Spleen (tissue), 11 donors: Measurements from ENCODE around the gene RNF225. TPM values are rescaled to one million over a fixed set of nuclear protein-coding genes. Genes with fewer than 3 reads are reported as not detected.
"Not testable (repeated sequence)": the region's sequence is repeated elsewhere in the genome, so short reads cannot be mapped to it uniquely, and the experiment has no call there.

ENCODE experiments used
- DNase-seq: peaks from one replicate; pipeline ENCODE4 v3.0.0-alpha.2; 2020
- H3K27ac ChIP-seq, 8 donors: fragments of 200-600 bp; sonication (generic) in 7 of 8; 1 replicate in 4 of 8; 2 replicates in 4 of 8; pipeline versions ENCODE4 v1.5.0 to v1.8.0; 2016 to 2021; ENCODE audit warnings: inconsistent platforms in 4 of 8, mild to moderate bottlenecking in 4 of 8, moderate library complexity in 1 of 8
- H3K27me3 ChIP-seq, 7 donors: fragments of 200-600 bp; sonication (generic) in 6 of 7; replicated peaks in 1 of 7; 1 replicate in 4 of 7; 2 replicates in 3 of 7; pipeline versions ENCODE4 v1.5.0 to v1.8.0; 2016 to 2021; ENCODE audit warnings: inconsistent platforms in 3 of 7, mild to moderate bottlenecking in 1 of 7
- H3K36me3 ChIP-seq, 6 donors: fragments of 200-600 bp; sonication (generic) in 5 of 6; 1 replicate in 4 of 6; 2 replicates in 2 of 6; pipeline versions ENCODE4 v1.5.0 to v1.8.0; 2016 to 2021; ENCODE audit warnings: inconsistent platforms in 2 of 6
- H3K4me1 ChIP-seq, 6 donors: fragments of 200-600 bp; sonication (generic) in 5 of 6; 1 replicate in 3 of 6; 2 replicates in 3 of 6; pipeline versions ENCODE4 v1.5.0 to v1.8.0; 2016 to 2021; ENCODE audit warnings: inconsistent platforms in 3 of 6
- H3K4me3 ChIP-seq, 8 donors: fragments of 200-600 bp; sonication (generic) in 7 of 8; 1 replicate in 4 of 8; 2 replicates in 4 of 8; pipeline versions ENCODE4 v1.5.0 to v1.8.0; 2016 to 2021; ENCODE audit warnings: inconsistent platforms in 4 of 8, mild to moderate bottlenecking in 4 of 8, moderate library complexity in 2 of 8
- H3K9me3 ChIP-seq, 8 donors: fragments of 200-600 bp; sonication (generic) in 7 of 8; 1 replicate in 4 of 8; 2 replicates in 4 of 8; pipeline versions ENCODE4 v1.5.0 to v1.8.0; 2016 to 2021; ENCODE audit warnings: inconsistent platforms in 4 of 8
- CTCF ChIP-seq, 11 experiments: fragments of 200-600 bp in 7 of 11; fragments of 450-650 bp in 4 of 11; sonication (generic) in 4 of 11; IDR thresholded peaks in 8 of 11; conservative IDR thresholded peaks in 3 of 11; 1 replicate in 7 of 11; 2 replicates in 4 of 11; pipeline versions ENCODE4 v1.4.0 to v1.8.0; 2016 to 2021; ENCODE audit warnings: antibody characterized with exemption in 11 of 11, inconsistent platforms in 4 of 11, mild to moderate bottlenecking in 1 of 11
- POLR2A ChIP-seq, 3 donors: fragments of 450-650 bp; IDR thresholded peaks; one replicate each; pipeline ENCODE4 v1.5.1; 2017; ENCODE audit warnings: antibody characterized with exemption in 3 of 3, mild to moderate bottlenecking in 1 of 3
- POLR2AphosphoS5 ChIP-seq, 3 donors: sonication (generic); formaldehyde crosslinking; IDR thresholded peaks; one replicate each; pipeline ENCODE4 v1.5.1; 2017; ENCODE audit warnings: antibody characterized with exemption in 3 of 3
- WGBS, 5 donors: extraction: QIAGEN DNeasy Blood & Tissue Kit in 3 of 5; methylation state at CpG; one replicate each; pipeline versions ENCODE4 v1.1.5 to v1.1.7; 2013 to 2018; 5-methylcytosine and 5-hydroxymethylcytosine counted together
- intact Hi-C: fragments of 100-400 bp; cut with DNase I; formaldehyde crosslinking; loops from one replicate; pipeline ENCODE4 v1.15.0; 2023; ENCODE audit warnings: low total_unique reads
- microRNA-seq, 3 donors: library from miRNA; unstranded; fragments of <30 nt; microRNA quantifications; one replicate each; pipeline versions ENCODE4 to v1.1.0, GENCODE V29; 2019 to 2020
- polyA plus RNA-seq, 3 donors: library from polyadenylated mRNA; stranded (reverse); fragments of 200-250 nt; gene quantifications; one replicate each; pipeline ENCODE4 v1.2.1, GENCODE V29; 2013
- small RNA-seq, 4 donors: library from RNA; depleted of rRNA; stranded (forward); fragments of <200 nt; gene quantifications; one replicate each; pipeline ENCODE3, GENCODE V24; 2016
- total RNA-seq, 7 donors: library from RNA; depleted of rRNA in 3 of 7; stranded (reverse); fragments of >200 nt in 3 of 7; fragmentation: NEBNext Ultra II Directional in 4 of 7; extraction: Animal tissue kit (Norgen Biotek cat#: 25700) in 4 of 7; gene quantifications; one replicate each; pipeline versions ENCODE4 v1.1.0 to v1.2.1, GENCODE V29; 2016 to 2021
- donor health status: healthy with polysubstance abuse.
- donor health status: DM: no; HTN: no; CAD: no; lungs with moderate emphysema.
- donor health status: DM: no; HTN: no; CAD: no.
- donor health status: Bipolar disorder and iron deficiency.
- donor health status: healthy.
- donor health status: DM: no; HTN: no; CAD: no.
- donor health status: DM: yes; HTN: yes; CAD: no.

Gene RNF225
- total and polyA plus RNA-seq, 10 donors, result not detected

GRCh38 chr19:58439576-58440554 is 44.4 kb downstream of the RNF225 start, which contains the start of gene ZNF132:
TSS of gene ZNF132 (minus strand) at chr19:58440153. CDS start at chr19:58439821, 332 bp downstream.
- intact Hi-C loops, result no loop called here
- Histone ChIP-seq H3K4me3 (peak within 1 kb of the TSS; percentile 53 to 83 (median 78)), H3K4me1 (peaks cover 11 to 24% (median 18%) of the 10 kb centered on the region in 6 donors), H3K27ac (peak within 1 kb of the TSS; percentile 58 to 89 (median 82)), H3K9me3 (peaks cover 12 to 73% (median 59%) of the 10 kb centered on the region in 8 donors), H3K27me3 (no peaks in the 10 kb centered on the region), H3K36me3 (peaks cover 25 to 34% (median 28%) of the 10 kb centered on the region in 6 donors)
- TF ChIP-seq CTCF (IDR thresholded peaks at IDR 0.05 in 8 of 11, conservative IDR thresholded peaks at IDR 0.05 in 3 of 11) (no peak), POLR2AphosphoS5 (IDR thresholded peaks at IDR 0.05) (peak; percentile 87 to 89 (median 88)), POLR2A (IDR thresholded peaks at IDR 0.05) (no peak)
- DNase-seq, result peak; percentile 98
- WGBS, 5 donors, result 8 to 11% (median 9%) methylated on average over 26 to 59 of the region's 59 CpGs

GRCh38 chr19:58440556-58440955 is 45.1 kb downstream of the RNF225 start:
- H3K27me3 ChIP-seq, result no peaks in the 10 kb centered on the region
- peaks cover 18 to 27% (median 21%) of the 10 kb centered on the region in 6 donors for H3K36me3 ChIP-seq
- 16 to 29% (median 17%) methylated on average over 5 to 31 of the region's 31 CpGs for WGBS, 5 donors
- DNase-seq, result no peak
- H3K27ac ChIP-seq, result peak overlapping the region in 7 of 8 donors; percentile 70 to 89 (median 82)
- H3K9me3 ChIP-seq, result peaks cover 7 to 66% (median 53%) of the 10 kb centered on the region in 8 donors
- intact Hi-C loops, result no loop called here
- TF ChIP-seq POLR2A (IDR thresholded peaks at IDR 0.05) (no peak), POLR2AphosphoS5 (IDR thresholded peaks at IDR 0.05) (no peak), CTCF (IDR thresholded peaks at IDR 0.05 in 8 of 11, conservative IDR thresholded peaks at IDR 0.05 in 3 of 11) (no peak)
- H3K4me1 ChIP-seq, result peaks cover 11 to 24% (median 18%) of the 10 kb centered on the region in 6 donors
- peak overlapping the region; percentile 48 to 83 (median 75) for H3K4me3 ChIP-seq

- H3K36me3 ChIP-seq, H3K4me3 ChIP-seq, intact Hi-C loops, DNase-seq, H3K27ac ChIP-seq: not testable (repeated sequence)
- 83 to 92% (median 89%) methylated on average over 7 of the region's 7 CpGs for WGBS, 5 donors
- H3K9me3 ChIP-seq, result peaks cover 0 to 46% (median 30%) of the 10 kb centered on the region in 8 donors
- peaks cover 11 to 24% (median 18%) of the 10 kb centered on the region in 6 donors for H3K4me1 ChIP-seq
- peaks cover 0 to 19% (median 0%) of the 10 kb centered on the region in 7 donors for H3K27me3 ChIP-seq
These were observed 47.5 kb downstream of the RNF225 start for GRCh38 chr19:58442986-58443385.

Small RNA genes within 50 kb of the gene (microRNA-seq; reads per million reads assigned to microRNA genes)
- 0.28 to 1.8 (median 1.1) reads per million in 3 donors for gene MIR4754

Small RNA genes within 50 kb of the gene (small RNA-seq; reads per million reads assigned to genes)
- gene MIR4754 (0 reads per million in 4 donors), gene RNA5SP473 (0.35 to 0.75 (median 0.52) reads per million in 4 donors)

Other genes with a start within 250 kb of the RNF225 start
- 10 to 100 TPM in 4 of 7 donors, 1 to 10 TPM in 3; 8.6 to 13.4 (median 10.4) TPM for gene ZNF329, start 244.9 kb upstream of the RNF225 start, total RNA-seq
- gene ZNF329, start 244.9 kb upstream of the RNF225 start, polyA plus RNA-seq, result 1 to 10 TPM; 3.8 to 6.1 (median 3.8) TPM
- 10 to 100 TPM; 32.5 to 53.4 (median 36.9) TPM for gene ZNF274, start 212.6 kb upstream of the RNF225 start, total RNA-seq
- 10 to 100 TPM; 17.5 to 19.5 (median 18.4) TPM for gene ZNF274, start 212.6 kb upstream of the RNF225 start, polyA plus RNA-seq
- gene ZNF544, start 166.7 kb upstream of the RNF225 start, total RNA-seq, result 10 to 100 TPM; 31.4 to 58.5 (median 39.0) TPM
- gene ZNF544, start 166.7 kb upstream of the RNF225 start, polyA plus RNA-seq, result 10 to 100 TPM; 12.5 to 24.8 (median 20.2) TPM
- gene ZNF8, start 116.7 kb upstream of the RNF225 start, total RNA-seq, result 10 to 100 TPM in 2 of 7 donors, 1 to 10 TPM in 5; 6.6 to 10.7 (median 8.5) TPM
- gene ZNF8, start 116.7 kb upstream of the RNF225 start, polyA plus RNA-seq, result 1 to 10 TPM in 1 of 3 donors, under 1 TPM in 2; 0.91 to 1.8 (median 0.91) TPM
- gene ERVK3-1, start 90.3 kb upstream of the RNF225 start, total RNA-seq, result 10 to 100 TPM; 35.0 to 62.5 (median 44.7) TPM
- 10 to 100 TPM; 34.0 to 48.8 (median 39.1) TPM for gene ERVK3-1, start 90.3 kb upstream of the RNF225 start, polyA plus RNA-seq
- gene ZSCAN22, start 68.7 kb upstream of the RNF225 start, total RNA-seq, result 1 to 10 TPM; 2.7 to 3.9 (median 3.0) TPM
- under 1 TPM; 0.48 to 0.86 (median 0.55) TPM for gene ZSCAN22, start 68.7 kb upstream of the RNF225 start, polyA plus RNA-seq
- gene A1BG, start 42.2 kb upstream of the RNF225 start, total RNA-seq, result 10 to 100 TPM; 10.8 to 49.9 (median 14.2) TPM
- 10 to 100 TPM; 39.4 to 76.5 (median 73.8) TPM for gene A1BG, start 42.2 kb upstream of the RNF225 start, polyA plus RNA-seq
- gene ZNF497, start 32.9 kb upstream of the RNF225 start, total RNA-seq, result 1 to 10 TPM in 5 of 7 donors, under 1 TPM in 2; 0.44 to 3.0 (median 1.3) TPM
- under 1 TPM; 0.59 to 0.74 (median 0.61) TPM for gene ZNF497, start 32.9 kb upstream of the RNF225 start, polyA plus RNA-seq
- 1 to 10 TPM; 2.2 to 6.1 (median 3.2) TPM for gene ZNF837, start 14.6 kb upstream of the RNF225 start, total RNA-seq
- 1 to 10 TPM; 3.2 to 4.4 (median 3.2) TPM for gene ZNF837, start 14.6 kb upstream of the RNF225 start, polyA plus RNA-seq
- 1,000 to 10,000 TPM in 4 of 7 donors, 100 to 1,000 TPM in 3; 712 to 1,400 (median 1,083) TPM for gene RPS5, start 8.4 kb upstream of the RNF225 start, total RNA-seq
- gene RPS5, start 8.4 kb upstream of the RNF225 start, polyA plus RNA-seq, result 1,000 to 10,000 TPM; 1,850 to 2,466 (median 2,373) TPM
- gene ZNF584, start 13.0 kb downstream of the RNF225 start, total RNA-seq, result 10 to 100 TPM in 3 of 7 donors, 1 to 10 TPM in 4; 6.7 to 11.2 (median 9.4) TPM
- 1 to 10 TPM; 2.3 to 3.4 (median 2.5) TPM for gene ZNF584, start 13.0 kb downstream of the RNF225 start, polyA plus RNA-seq
- gene ZNF132, start 44.5 kb downstream of the RNF225 start, total RNA-seq, result 10 to 100 TPM in 2 of 7 donors, 1 to 10 TPM in 5; 4.2 to 10.9 (median 6.6) TPM
- 1 to 10 TPM in 2 of 3 donors, under 1 TPM in 1; 0.96 to 1.1 (median 1.0) TPM for gene ZNF132, start 44.5 kb downstream of the RNF225 start, polyA plus RNA-seq
- 10 to 100 TPM in 2 of 7 donors, 1 to 10 TPM in 5; 7.3 to 12.5 (median 8.3) TPM for gene ZNF324B, start 56.0 kb downstream of the RNF225 start, total RNA-seq
- gene ZNF324B, start 56.0 kb downstream of the RNF225 start, polyA plus RNA-seq, result 1 to 10 TPM in 2 of 3 donors, under 1 TPM in 1; 0.98 to 3.3 (median 1.5) TPM
- 10 to 100 TPM; 11.0 to 19.8 (median 14.2) TPM for gene ZNF324, start 71.4 kb downstream of the RNF225 start, total RNA-seq
- 1 to 10 TPM; 1.5 to 4.6 (median 2.1) TPM for gene ZNF324, start 71.4 kb downstream of the RNF225 start, polyA plus RNA-seq
- 10 to 100 TPM in 6 of 7 donors, 1 to 10 TPM in 1; 9.8 to 18.8 (median 11.3) TPM for gene ZNF446, start 80.7 kb downstream of the RNF225 start, total RNA-seq
- gene ZNF446, start 80.7 kb downstream of the RNF225 start, polyA plus RNA-seq, result 10 to 100 TPM in 2 of 3 donors, 1 to 10 TPM in 1; 7.1 to 13.2 (median 12.6) TPM
- gene SLC27A5, start 116.3 kb downstream of the RNF225 start, total RNA-seq, result 10 to 100 TPM in 1 of 7 donors, 1 to 10 TPM in 6; 6.0 to 12.3 (median 7.2) TPM
- gene SLC27A5, start 116.3 kb downstream of the RNF225 start, polyA plus RNA-seq, result 10 to 100 TPM; 14.0 to 26.8 (median 14.9) TPM
- gene ZBTB45, start 124.2 kb downstream of the RNF225 start, total RNA-seq, result 10 to 100 TPM; 11.1 to 16.0 (median 13.0) TPM
- gene ZBTB45, start 124.2 kb downstream of the RNF225 start, polyA plus RNA-seq, result 1 to 10 TPM; 4.0 to 8.8 (median 4.4) TPM
- gene TRIM28, start 148.4 kb downstream of the RNF225 start, total RNA-seq, result 100 to 1,000 TPM; 216 to 294 (median 232) TPM
- gene TRIM28, start 148.4 kb downstream of the RNF225 start, polyA plus RNA-seq, result 100 to 1,000 TPM; 181 to 233 (median 183) TPM
- 100 to 1,000 TPM in 3 of 7 donors, 10 to 100 TPM in 4; 79.9 to 115 (median 89.9) TPM for gene CHMP2A, start 159.4 kb downstream of the RNF225 start, total RNA-seq
- gene CHMP2A, start 159.4 kb downstream of the RNF225 start, polyA plus RNA-seq, result 100 to 1,000 TPM; 112 to 124 (median 121) TPM
- gene UBE2M, start 163.0 kb downstream of the RNF225 start, total RNA-seq, result 10 to 100 TPM; 19.1 to 66.9 (median 44.0) TPM
- 10 to 100 TPM; 33.2 to 47.3 (median 36.9) TPM for gene UBE2M, start 163.0 kb downstream of the RNF225 start, polyA plus RNA-seq
- gene MZF1, start 177.7 kb downstream of the RNF225 start, total RNA-seq, result 10 to 100 TPM; 27.7 to 41.6 (median 35.7) TPM
- 10 to 100 TPM; 13.2 to 23.0 (median 20.6) TPM for gene MZF1, start 177.7 kb downstream of the RNF225 start, polyA plus RNA-seq